T-helper 17 cell (primary cell): ENCODE results near the gene MUTYH. TPM values are rescaled to one million over a fixed set of nuclear protein-coding genes. Genes with fewer than 3 reads are reported as not detected.
"Not testable (repeated sequence)": the region's sequence is repeated elsewhere in the genome, so short reads cannot be mapped to it uniquely, and the experiment has no call there.

Experiments
- ATAC-seq: fragments of 150-1000 bp; cut with Tn5 transposase; 2 replicates; pipeline ENCODE4 v1.10.0; 2021; ENCODE audit warnings: mild to moderate bottlenecking, moderate library complexity
- DNase-seq, 3 donors: peaks; one replicate each; pipeline versions ENCODE4 v3.0.0 to v3.0.0-alpha.2; 2020 to 2021
- H3K9me3 ChIP-seq: one replicate; pipeline ENCODE4 v1.7.0; 2013; ENCODE audit warnings: low read length, mild to moderate bottlenecking; ENCODE audit not compliant: control insufficient read depth, poor library complexity, severe bottlenecking
- H3K27ac Mint-ChIP-seq: one replicate; pipeline ENCODE4 v1.8.0; 2022; ENCODE audit warnings: mild to moderate bottlenecking, moderate library complexity, mixed read lengths
- H3K27me3 Mint-ChIP-seq: one replicate; pipeline ENCODE4 v1.8.0; 2022; ENCODE audit warnings: mixed read lengths
- H3K36me3 Mint-ChIP-seq: one replicate; pipeline ENCODE4 v1.8.0; 2022; ENCODE audit warnings: low read depth, mixed read lengths
- H3K4me1 Mint-ChIP-seq: one replicate; pipeline ENCODE4 v1.8.0; 2022; ENCODE audit warnings: mild to moderate bottlenecking, mixed read lengths
- H3K4me3 Mint-ChIP-seq: one replicate; pipeline ENCODE4 v1.8.0; 2022; ENCODE audit warnings: mild to moderate bottlenecking, moderate library complexity, mixed read lengths
- total RNA-seq, 4 donors: library from RNA in 2 of 4; stranded (reverse) in 2 of 4; gene quantifications; one replicate each; pipeline ENCODE4 v1.2.3 and lab custom pipeline; 2022 to 2026

Gene MUTYH
- total RNA-seq, 2 donors from 2014 or later = 60.4 to 73.4 TPM

GRCh38 chr1:45365051-45365450, 24.8 kb upstream of the MUTYH start:
- no peak for DNase-seq
- Mint-ChIP-seq H3K4me1 (peaks cover 4% of the 10 kb centered on the region), H3K36me3 (no peaks in the 10 kb centered on the region), H3K4me3 (no peak overlapping the region), H3K27me3 (no peaks in the 10 kb centered on the region), H3K27ac (no peak overlapping the region)
- H3K9me3 ChIP-seq = no peaks in the 10 kb centered on the region
- ATAC-seq = no peak

DNA sequence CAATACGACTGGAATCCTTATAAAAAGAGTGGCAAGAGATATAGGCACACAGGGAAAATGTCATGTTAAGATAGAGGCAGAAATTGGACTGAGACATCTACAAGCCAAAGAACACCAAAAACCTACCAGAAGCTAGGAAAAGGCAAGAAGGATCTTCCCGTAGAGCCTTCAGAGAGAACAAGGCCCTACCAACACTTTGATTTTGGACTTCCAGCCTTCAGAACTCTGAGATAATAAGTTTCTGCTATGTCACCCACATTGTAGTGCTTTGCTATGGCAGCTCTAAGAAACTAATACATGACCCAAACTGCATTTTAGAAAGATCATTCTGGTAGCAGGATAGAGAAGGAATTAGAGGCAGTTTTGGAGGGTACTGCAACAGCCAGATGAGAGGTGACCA, 24.1 kb upstream of the MUTYH start:
- Mint-ChIP-seq H3K4me1 (peaks cover 7% of the 10 kb centered on the region), H3K27me3 (no peaks in the 10 kb centered on the region), H3K4me3 (no peak overlapping the region), H3K36me3 (no peaks in the 10 kb centered on the region), H3K27ac (no peak overlapping the region)
- DNase-seq (no peak), ATAC-seq (no peak)
- H3K9me3 ChIP-seq = no peaks in the 10 kb centered on the region

- not testable (repeated sequence) for DNase-seq, H3K4me3 Mint-ChIP-seq, H3K36me3 Mint-ChIP-seq, ATAC-seq, H3K27ac Mint-ChIP-seq, H3K27me3 Mint-ChIP-seq, H3K9me3 ChIP-seq, H3K4me1 Mint-ChIP-seq
Measured at GRCh38 chr1:45360981-45361380, 20.7 kb upstream of the MUTYH start.

DNA sequence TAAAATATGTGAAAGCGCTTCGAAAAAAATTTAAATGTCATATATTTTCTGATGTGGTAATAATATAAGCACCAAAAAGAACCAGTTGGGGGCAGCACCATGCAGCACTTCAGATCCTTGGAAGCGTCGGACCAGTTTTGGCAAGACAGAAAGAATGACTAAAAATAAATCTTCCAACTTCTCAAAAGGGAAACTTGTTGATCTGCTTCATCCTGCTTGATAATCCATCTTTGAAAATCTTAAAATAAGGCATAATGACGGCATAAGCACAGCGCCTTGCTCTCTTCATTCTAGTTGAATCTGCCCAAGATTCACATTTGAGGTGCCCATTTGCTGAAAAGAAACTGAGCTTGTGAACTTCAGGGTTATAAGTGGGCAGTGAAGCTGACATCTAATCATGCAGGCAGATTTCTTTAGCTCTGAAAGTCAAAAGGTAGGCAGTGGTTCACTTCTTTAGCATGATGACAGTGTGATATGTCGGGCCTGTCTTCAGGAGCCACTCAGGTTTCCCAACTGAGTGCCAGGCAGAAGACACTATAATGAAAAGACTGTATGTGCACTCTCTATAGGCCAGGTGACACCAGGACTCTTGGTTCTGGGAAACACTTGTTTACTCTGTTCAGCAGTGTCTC, 19.8 kb upstream of the MUTYH start:
- no peaks in the 10 kb centered on the region for H3K9me3 ChIP-seq
- DNase-seq = peak in 1 of 3 donors; percentile 18
- H3K27me3 Mint-ChIP-seq = no peaks in the 10 kb centered on the region
- peak; percentile 68 for ATAC-seq
- H3K27ac Mint-ChIP-seq = no peak overlapping the region
- no peaks in the 10 kb centered on the region for H3K36me3 Mint-ChIP-seq
- H3K4me3 Mint-ChIP-seq = no peak overlapping the region
- H3K4me1 Mint-ChIP-seq = peaks cover 7% of the 10 kb centered on the region

DNA sequence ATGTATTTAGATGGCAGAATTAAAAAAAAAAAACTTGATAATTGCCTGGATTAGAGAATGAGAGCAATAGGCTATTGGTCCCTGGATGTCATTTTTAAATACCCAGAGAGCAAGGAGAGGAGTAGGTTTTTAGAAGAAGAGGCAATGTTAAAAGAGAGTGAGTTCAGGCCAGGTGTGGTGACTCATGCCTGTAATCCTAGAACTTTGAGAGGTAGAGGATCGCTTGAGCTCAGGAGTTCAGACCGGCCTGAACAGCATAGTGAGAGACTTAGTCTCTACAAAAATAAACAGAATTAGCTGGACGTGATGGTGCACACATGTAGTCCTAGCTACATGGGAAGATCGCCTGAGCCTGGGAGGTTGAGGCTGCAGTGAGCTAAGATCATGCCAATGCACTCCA, 15.9 kb upstream of the MUTYH start:
- DNase-seq (no peak), ATAC-seq (no peak)
- H3K9me3 ChIP-seq = no peaks in the 10 kb centered on the region
- peak overlapping the region; percentile 59 for H3K27ac Mint-ChIP-seq
- H3K4me1 Mint-ChIP-seq = peaks cover 3% of the 10 kb centered on the region
- H3K4me3 Mint-ChIP-seq = no peak overlapping the region
- no peaks in the 10 kb centered on the region for H3K36me3 Mint-ChIP-seq
- H3K27me3 Mint-ChIP-seq = no peaks in the 10 kb centered on the region

DNA sequence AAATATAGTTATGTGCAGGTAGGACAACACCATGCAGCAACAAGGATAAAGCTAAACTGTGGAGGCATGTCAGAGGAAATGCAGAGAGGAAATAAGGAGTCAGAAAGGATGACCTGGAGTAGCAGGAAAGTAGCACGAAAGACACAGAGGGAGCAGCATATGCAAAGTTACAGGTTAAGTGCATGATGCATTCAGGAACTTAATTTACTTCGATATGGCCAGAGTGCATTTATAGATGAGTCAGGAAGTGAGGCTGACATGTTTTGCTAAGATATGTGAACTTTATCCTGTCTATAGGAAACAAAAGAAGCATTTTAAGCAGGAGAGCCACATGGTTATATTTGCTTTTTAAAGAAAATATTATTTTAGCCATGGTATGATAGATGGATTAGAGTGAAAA, 15.4 kb upstream of the MUTYH start:
- Mint-ChIP-seq H3K27me3 (no peaks in the 10 kb centered on the region), H3K4me3 (no peak overlapping the region), H3K4me1 (peaks cover 3% of the 10 kb centered on the region), H3K36me3 (no peaks in the 10 kb centered on the region), H3K27ac (no peak overlapping the region)
- ATAC-seq (no peak), DNase-seq (no peak)
- no peaks in the 10 kb centered on the region for H3K9me3 ChIP-seq

DNA sequence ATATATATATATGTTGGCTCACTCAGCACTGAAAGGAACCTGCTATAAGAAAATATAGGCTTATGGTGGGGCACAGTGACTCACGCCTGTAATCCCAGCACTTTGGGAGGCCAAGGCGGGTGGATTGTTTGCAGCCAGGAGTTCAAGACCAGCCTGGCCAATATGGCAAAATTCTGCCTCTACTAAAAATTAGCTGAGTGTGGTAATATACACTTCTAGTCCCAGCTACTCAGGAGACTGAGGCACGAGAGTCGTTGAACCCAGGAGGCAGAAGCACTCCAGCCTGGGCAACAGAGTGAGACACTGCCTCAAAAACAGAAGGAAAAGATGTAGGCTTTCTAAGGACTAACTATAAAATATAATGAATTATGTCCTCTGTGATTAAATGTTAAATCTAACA, 14.6 kb upstream of the MUTYH start:
- Mint-ChIP-seq H3K27ac (no peak overlapping the region), H3K4me1 (peaks cover under 1% of the 10 kb centered on the region), H3K27me3 (no peaks in the 10 kb centered on the region), H3K4me3 (no peak overlapping the region), H3K36me3 (no peaks in the 10 kb centered on the region)
- ATAC-seq (no peak), DNase-seq (no peak)
- no peaks in the 10 kb centered on the region for H3K9me3 ChIP-seq

DNA sequence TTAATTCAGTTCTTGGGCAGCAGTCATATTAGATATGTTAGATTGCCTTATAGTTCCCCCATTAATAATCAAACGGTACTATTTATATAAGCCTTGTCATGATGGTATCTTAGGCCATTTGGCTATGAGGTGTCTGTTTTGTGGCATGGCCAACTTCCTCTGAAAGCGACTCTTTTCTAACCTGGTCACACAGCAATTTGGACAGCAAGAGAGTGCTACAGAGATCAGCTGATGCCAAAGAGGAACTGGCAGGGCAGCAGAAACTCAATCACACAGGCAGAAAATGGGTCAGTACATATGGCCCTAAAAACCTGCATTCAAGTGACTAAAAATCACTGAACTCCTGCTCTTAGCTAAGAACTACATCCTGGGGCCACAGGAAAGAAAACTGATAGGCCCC, 13.4 kb upstream of the MUTYH start:
- DNase-seq (no peak), ATAC-seq (no peak)
- Mint-ChIP-seq H3K27me3 (no peaks in the 10 kb centered on the region), H3K4me1 (peaks cover 4% of the 10 kb centered on the region), H3K4me3 (no peak overlapping the region), H3K27ac (no peak overlapping the region), H3K36me3 (no peaks in the 10 kb centered on the region)
- no peaks in the 10 kb centered on the region for H3K9me3 ChIP-seq

DNA sequence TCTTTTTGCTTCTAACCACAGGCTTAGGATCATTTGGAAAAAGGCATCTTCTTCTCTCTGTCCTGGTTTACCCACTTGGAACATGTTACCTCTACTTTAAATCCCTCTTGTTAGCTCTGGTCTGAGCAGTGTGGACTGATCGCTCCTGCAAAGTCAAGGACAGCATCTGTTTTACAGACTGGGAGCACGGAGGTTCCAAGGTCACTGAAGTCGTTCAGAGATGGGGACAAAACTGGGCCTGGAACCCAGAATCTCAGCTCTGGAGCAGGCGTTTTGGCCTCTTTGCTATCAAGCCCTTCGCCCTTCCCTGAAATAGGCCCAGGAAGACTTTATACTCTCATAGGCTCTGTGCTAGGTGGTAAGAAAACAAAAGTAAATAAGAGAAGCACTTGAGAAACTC, 11.3 kb upstream of the MUTYH start:
- Mint-ChIP-seq H3K4me3 (no peak overlapping the region), H3K27ac (no peak overlapping the region), H3K4me1 (peaks cover 9% of the 10 kb centered on the region), H3K27me3 (no peaks in the 10 kb centered on the region), H3K36me3 (no peaks in the 10 kb centered on the region)
- no peak for DNase-seq
- no peak for ATAC-seq
- no peaks in the 10 kb centered on the region for H3K9me3 ChIP-seq

DNA sequence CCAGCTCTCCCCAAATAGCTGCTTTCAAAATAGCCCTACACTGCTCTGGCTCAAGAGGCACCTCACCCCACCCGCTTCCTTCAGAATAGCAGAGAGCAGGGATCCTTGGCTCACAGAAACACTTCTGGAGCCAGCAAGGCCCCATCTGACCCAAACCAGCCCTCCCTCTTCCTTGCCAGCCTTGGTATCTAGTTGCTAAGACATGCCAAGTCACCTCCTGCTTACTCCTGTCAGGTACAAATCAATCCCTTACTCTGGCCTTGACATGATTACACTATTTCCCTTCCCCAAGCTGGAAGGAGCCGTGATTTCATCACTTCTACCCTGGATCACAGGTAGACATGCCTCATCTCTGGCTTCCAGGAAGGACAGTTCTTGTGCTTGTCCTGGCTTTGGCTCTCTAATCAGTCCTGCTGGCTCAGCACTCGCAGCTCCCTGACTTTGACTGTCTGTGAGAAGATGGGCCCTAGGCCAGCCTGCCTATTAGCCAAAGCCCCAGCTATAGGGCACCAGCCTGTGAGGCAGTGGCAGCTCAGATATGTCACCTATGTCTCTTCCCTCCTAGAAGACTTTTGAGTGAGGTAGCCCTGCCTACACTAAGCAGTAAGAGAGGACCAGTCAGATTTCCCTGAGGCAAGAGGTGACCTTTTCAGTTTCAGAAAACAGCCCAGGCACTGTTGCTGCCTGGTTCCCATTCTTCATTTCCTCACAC, 8.9 kb upstream of the MUTYH start:
- H3K9me3 ChIP-seq = no peaks in the 10 kb centered on the region
- Mint-ChIP-seq H3K36me3 (no peaks in the 10 kb centered on the region), H3K4me1 (peaks cover 14% of the 10 kb centered on the region), H3K27me3 (no peaks in the 10 kb centered on the region), H3K27ac (peak overlapping the region; percentile 67), H3K4me3 (no peak overlapping the region)
- DNase-seq = no peak
- no peak for ATAC-seq

GRCh38 chr1:45348609-45348965, 8.3 kb upstream of the MUTYH start:
- Mint-ChIP-seq H3K27ac (peak overlapping the region; percentile 67), H3K27me3 (no peaks in the 10 kb centered on the region), H3K4me3 (peak overlapping the region; percentile 25), H3K4me1 (peaks cover 14% of the 10 kb centered on the region), H3K36me3 (no peaks in the 10 kb centered on the region)
- DNase-seq (no peak), ATAC-seq (no peak)
- H3K9me3 ChIP-seq = no peaks in the 10 kb centered on the region

DNA sequence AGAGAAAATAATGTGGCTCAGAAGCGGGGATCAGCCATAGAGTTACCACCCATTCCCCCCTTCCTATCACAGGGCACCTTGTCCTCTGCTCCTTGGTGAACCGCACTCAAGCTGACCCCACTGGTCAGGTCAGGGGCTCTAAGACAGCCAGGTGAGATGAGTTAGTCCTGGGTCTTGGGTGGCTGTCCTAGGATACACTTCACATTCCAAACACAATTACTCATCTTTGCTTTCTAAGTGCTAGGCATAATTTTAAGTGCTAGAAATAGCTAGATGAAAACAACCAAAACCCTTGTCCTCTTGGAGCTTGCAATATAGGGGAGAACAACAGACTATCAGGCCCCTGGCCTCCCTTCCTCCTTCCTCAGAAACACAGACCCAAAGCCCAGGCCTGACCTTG, 7.8 kb upstream of the MUTYH start:
- H3K9me3 ChIP-seq = no peaks in the 10 kb centered on the region
- ATAC-seq = no peak
- Mint-ChIP-seq H3K4me1 (peaks cover 15% of the 10 kb centered on the region), H3K27ac (peak overlapping the region; percentile 67), H3K27me3 (no peaks in the 10 kb centered on the region), H3K4me3 (no peak overlapping the region), H3K36me3 (no peaks in the 10 kb centered on the region)
- DNase-seq = no peak

- H3K36me3 Mint-ChIP-seq = no peaks in the 10 kb centered on the region
- H3K4me1 Mint-ChIP-seq = peaks cover 27% of the 10 kb centered on the region
- H3K4me3 Mint-ChIP-seq = no peak overlapping the region
- H3K9me3 ChIP-seq = no peaks in the 10 kb centered on the region
- DNase-seq (no peak), ATAC-seq (no peak)
- H3K27me3 Mint-ChIP-seq = no peaks in the 10 kb centered on the region
- H3K27ac Mint-ChIP-seq = peak overlapping the region; percentile 65
Measured at GRCh38 chr1:45346473-45346872, 6.2 kb upstream of the MUTYH start.

GRCh38 chr1:45345014-45345413, 4.8 kb upstream of the MUTYH start:
- Mint-ChIP-seq H3K27ac (peak overlapping the region; percentile 65), H3K27me3 (no peaks in the 10 kb centered on the region), H3K4me3 (no peak overlapping the region), H3K4me1 (peaks cover 37% of the 10 kb centered on the region), H3K36me3 (peaks cover 3% of the 10 kb centered on the region)
- no peaks in the 10 kb centered on the region for H3K9me3 ChIP-seq
- ATAC-seq (no peak), DNase-seq (no peak)
